Keratinocyte (primary cell): ENCODE results near the gene HEATR1. TPM values are rescaled to one million over a fixed set of nuclear protein-coding genes. Genes with fewer than 3 reads are reported as not detected.

Experiments used
- DNase-seq: peaks from one replicate; pipeline ENCODE4 v3.0.0-alpha.2; 2011; ENCODE audit warnings: low read depth, missing footprints, low spot score
- FAIRE-seq: peaks from 2 replicates; lab custom pipeline; 2011; peaks lifted over from hg19 to GRCh38; lab: Jason Lieb, UNC
- H2AFZ ChIP-seq: 2 replicates; pipeline ENCODE4 v1.6.0; 2012; ENCODE audit warnings: low read length, control low read depth, inconsistent platforms; ENCODE audit not compliant: control insufficient read depth
- H3K27ac ChIP-seq: 2 replicates; pipeline ENCODE4 v1.5.1; 2011; ENCODE audit warnings: low read length; ENCODE audit not compliant: control insufficient read depth, insufficient read depth
- H3K27me3 ChIP-seq: 3 replicates; pipeline ENCODE4 v1.6.0; 2011; ENCODE audit warnings: low read length; ENCODE audit not compliant: control insufficient read depth, insufficient read depth; ENCODE audit errors: extremely low read depth
- H3K36me3 ChIP-seq, 2 experiments: 2 replicates in 1 of 2; 3 replicates in 1 of 2; pipeline ENCODE4 v1.5.1; 2011; ENCODE audit warnings: low read length in 2 of 2, mild to moderate bottlenecking in 1 of 2; ENCODE audit not compliant: control insufficient read depth in 2 of 2, insufficient read depth in 2 of 2; ENCODE audit errors: extremely low read depth in 1 of 2
- H3K4me1 ChIP-seq: 3 replicates; pipeline ENCODE4 v1.5.1; 2011; ENCODE audit warnings: low read length; ENCODE audit not compliant: control insufficient read depth, insufficient read depth; ENCODE audit errors: extremely low read depth
- H3K4me2 ChIP-seq: 3 replicates; pipeline ENCODE4 v1.6.0; 2011; ENCODE audit warnings: low read depth, low read length; ENCODE audit not compliant: control insufficient read depth, insufficient read depth; ENCODE audit errors: extremely low read depth
- H3K4me3 ChIP-seq, 3 experiments: fragments of 200-600 bp in 1 of 3; sonication (generic) in 1 of 3; 2 replicates in 2 of 3; 3 replicates in 1 of 3; pipeline ENCODE4 v1.5.1; 2011 to 2016; ENCODE audit warnings: low read length in 3 of 3, mild to moderate bottlenecking in 3 of 3, control low read depth in 2 of 3, inconsistent platforms in 1 of 3, low read depth in 1 of 3, mixed read lengths in 1 of 3, mixed run types in 1 of 3, moderate library complexity in 1 of 3; ENCODE audit not compliant: control insufficient read depth in 2 of 3, insufficient read depth in 2 of 3; ENCODE audit errors: extremely low read depth in 1 of 3
- H3K79me2 ChIP-seq: 2 replicates; pipeline ENCODE4 v1.6.0; 2012; ENCODE audit warnings: low read length; ENCODE audit not compliant: control insufficient read depth, insufficient read depth
- H3K9ac ChIP-seq: 3 replicates; pipeline ENCODE4 v1.6.0; 2011; ENCODE audit warnings: low read length; ENCODE audit not compliant: control insufficient read depth, insufficient read depth; ENCODE audit errors: extremely low read depth
- H3K9me1 ChIP-seq: 3 replicates; pipeline ENCODE4 v1.6.0; 2011; ENCODE audit warnings: low read length; ENCODE audit not compliant: control insufficient read depth, insufficient read depth; ENCODE audit errors: extremely low read depth
- H3K9me3 ChIP-seq: 2 replicates; pipeline ENCODE4 v1.5.1; 2012; ENCODE audit warnings: low read depth, low read length; ENCODE audit not compliant: control insufficient read depth
- H4K20me1 ChIP-seq: 3 replicates; pipeline ENCODE4 v1.6.0; 2011; ENCODE audit warnings: low read length; ENCODE audit not compliant: control insufficient read depth, insufficient read depth; ENCODE audit errors: extremely low read depth
- CTCF ChIP-seq, 3 experiments: IDR thresholded peaks in 1 of 3; conservative IDR thresholded peaks in 1 of 3; optimal IDR thresholded peaks in 1 of 3; 2 replicates in 2 of 3; 3 replicates in 1 of 3; pipeline versions ENCODE3 to v1.5.1; 2011; ENCODE audit warnings: low read length in 3 of 3, mild to moderate bottlenecking in 3 of 3, moderate library complexity in 2 of 3, control low read depth in 1 of 3, inconsistent platforms in 1 of 3; ENCODE audit not compliant: insufficient read depth in 2 of 3; ENCODE audit errors: extremely low read depth in 1 of 3
- EZH2 ChIP-seq: IDR thresholded peaks from one replicate; pipeline ENCODE4 v1.6.1; 2012; ENCODE audit warnings: inconsistent platforms, mild to moderate bottlenecking, low read length, moderate library complexity
- dilution Hi-C: fragments of 300-500 bp; cut with MboI; formaldehyde crosslinking; loops from one replicate; pipeline ENCODE4 v1.7.0; 2020; ENCODE audit warnings: low sequenced_read_pairs; ENCODE audit not compliant: extremely low pct_ligation_motif_present
- polyA plus RNA-seq, 5 experiments: library from polyadenylated mRNA; depleted of rRNA in 3 of 5; stranded (reverse) in 3 of 5; stranded (forward) in 1 of 5; unstranded in 1 of 5; fragments of >200 nt; gene quantifications; 1 replicate in 1 of 5; 2 replicates in 3 of 5; 3 replicates in 1 of 5; pipeline versions ENCODE4 v1.2.1 to v1.2.3, GENCODE V29; 2011 to 2012; ENCODE audit warnings: missing spikeins in 2 of 5, low read depth in 1 of 5, low replicate concordance in 1 of 5

The HEATR1 gene
- polyA plus RNA-seq, 1 donor (not counting 4 experiments of a cell fraction or from before 2014, with no cell fraction given), result 19.5 TPM

GRCh38 chr1:236615399-236616148, 11.3 kb upstream of the HEATR1 start:
- DNase-seq (no peak), FAIRE-seq (no peak)
- H3K4me1 ChIP-seq, result no peaks in the 10 kb centered on the region
- H4K20me1 ChIP-seq, result no peaks in the 10 kb centered on the region
- no peaks in the 10 kb centered on the region for H3K9me1 ChIP-seq
- no peak overlapping the region for H3K4me3 ChIP-seq
- no peak overlapping the region for H3K27ac ChIP-seq
- H3K36me3 ChIP-seq, result no peaks in the 10 kb centered on the region
- H3K9ac ChIP-seq, result no peak overlapping the region
- no peak overlapping the region for H3K4me2 ChIP-seq
- dilution Hi-C loops, result no loop called here
- no peak overlapping the region for H2AFZ ChIP-seq
- TF ChIP-seq EZH2 (no peak), CTCF (optimal IDR thresholded peaks at IDR 0.05 in 1 of 3, IDR thresholded peaks at IDR 0.05 in 1 of 3, conservative IDR thresholded peaks at IDR 0.05 in 1 of 3; ENCODE audit: extremely low read depth in 1 of 3, insufficient read depth in 2 of 3, low read length in 3 of 3) (no peak)
- H3K9me3 ChIP-seq, result no peaks in the 10 kb centered on the region
- no peaks in the 10 kb centered on the region for H3K27me3 ChIP-seq
- no peaks in the 10 kb centered on the region for H3K79me2 ChIP-seq

- H3K27me3 ChIP-seq, result no peaks in the 10 kb centered on the region
- DNase-seq, result no peak
- H3K79me2 ChIP-seq, result no peaks in the 10 kb centered on the region
- no peak overlapping the region for H3K9ac ChIP-seq
- H3K4me3 ChIP-seq, result no peak overlapping the region
- H3K36me3 ChIP-seq, result no peaks in the 10 kb centered on the region
- H2AFZ ChIP-seq, result no peak overlapping the region
- dilution Hi-C loops, result no loop called here
- TF ChIP-seq CTCF (optimal IDR thresholded peaks at IDR 0.05 in 1 of 3, IDR thresholded peaks at IDR 0.05 in 1 of 3, conservative IDR thresholded peaks at IDR 0.05 in 1 of 3; ENCODE audit: extremely low read depth in 1 of 3, insufficient read depth in 2 of 3, low read length in 3 of 3) (no peak), EZH2 (no peak)
- H3K4me1 ChIP-seq, result no peaks in the 10 kb centered on the region
- no peaks in the 10 kb centered on the region for H3K9me1 ChIP-seq
- no peak overlapping the region for H3K27ac ChIP-seq
- no peak overlapping the region for H3K4me2 ChIP-seq
- H4K20me1 ChIP-seq, result no peaks in the 10 kb centered on the region
- no peaks in the 10 kb centered on the region for H3K9me3 ChIP-seq
- FAIRE-seq, result no peak
Observed at GRCh38 chr1:236612349-236612748, 8.0 kb upstream of the HEATR1 start.
